A204.1 (cell line): ENCODE data around the gene RPRD1B.

Experiments
- FAIRE-seq: peaks from 2 replicates; lab custom pipeline; 2012; peaks lifted over from hg19 to GRCh38; lab: Jason Lieb, UNC

RPRD1B gene

DNA sequence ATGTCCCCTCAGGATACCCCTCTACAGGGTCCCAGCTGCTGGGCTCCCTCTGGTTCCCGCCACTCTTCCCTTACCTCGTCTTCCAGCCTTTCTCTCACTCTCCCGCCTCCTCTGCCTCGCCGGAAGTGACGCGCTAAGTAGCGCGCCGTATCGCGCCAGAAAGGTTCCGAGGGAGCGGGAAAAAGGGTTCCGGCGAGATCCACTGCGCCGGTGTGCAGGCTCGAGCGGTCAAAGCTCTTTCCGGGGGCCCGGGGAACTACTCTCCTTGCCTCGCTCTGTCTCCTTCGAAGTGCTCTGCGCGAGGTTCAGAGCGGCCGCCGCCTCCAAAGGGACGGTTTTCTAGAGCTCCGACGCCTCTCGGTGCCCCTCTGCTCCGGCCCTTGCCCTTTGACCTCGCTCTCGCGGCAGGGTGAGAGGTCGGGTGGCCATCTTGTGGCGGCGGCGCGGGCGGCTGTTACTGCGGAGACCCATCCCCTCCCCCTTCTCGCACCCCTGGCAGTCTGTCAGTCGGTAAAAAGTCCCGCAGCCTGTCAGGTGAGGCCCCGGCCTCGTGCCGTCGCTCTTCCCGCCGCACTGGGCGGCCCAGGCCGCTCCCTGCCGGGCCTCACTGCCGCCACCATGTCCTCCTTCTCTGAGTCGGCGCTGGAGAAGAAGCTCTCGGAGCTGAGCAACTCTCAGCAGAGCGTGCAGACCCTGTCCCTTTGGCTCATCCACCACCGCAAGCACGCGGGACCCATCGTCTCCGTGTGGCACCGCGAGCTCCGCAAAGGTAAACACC is at the start of gene RPRD1B, which contains the start of gene TTI1:
TSS of gene RPRD1B (plus strand) at position 417 of the 778 bp plus-strand sequence. CDS start at position 619, 202 bp downstream.
TSS of gene TTI1 (minus strand) at position 127 of the 778 bp plus-strand sequence. CDS start 19,640 bp downstream, outside the sequence.
- FAIRE-seq = no peak

- no peak for FAIRE-seq
Measured at GRCh38 chr20:37984018-37984785, 49.3 kb upstream of the RPRD1B start.

DNA sequence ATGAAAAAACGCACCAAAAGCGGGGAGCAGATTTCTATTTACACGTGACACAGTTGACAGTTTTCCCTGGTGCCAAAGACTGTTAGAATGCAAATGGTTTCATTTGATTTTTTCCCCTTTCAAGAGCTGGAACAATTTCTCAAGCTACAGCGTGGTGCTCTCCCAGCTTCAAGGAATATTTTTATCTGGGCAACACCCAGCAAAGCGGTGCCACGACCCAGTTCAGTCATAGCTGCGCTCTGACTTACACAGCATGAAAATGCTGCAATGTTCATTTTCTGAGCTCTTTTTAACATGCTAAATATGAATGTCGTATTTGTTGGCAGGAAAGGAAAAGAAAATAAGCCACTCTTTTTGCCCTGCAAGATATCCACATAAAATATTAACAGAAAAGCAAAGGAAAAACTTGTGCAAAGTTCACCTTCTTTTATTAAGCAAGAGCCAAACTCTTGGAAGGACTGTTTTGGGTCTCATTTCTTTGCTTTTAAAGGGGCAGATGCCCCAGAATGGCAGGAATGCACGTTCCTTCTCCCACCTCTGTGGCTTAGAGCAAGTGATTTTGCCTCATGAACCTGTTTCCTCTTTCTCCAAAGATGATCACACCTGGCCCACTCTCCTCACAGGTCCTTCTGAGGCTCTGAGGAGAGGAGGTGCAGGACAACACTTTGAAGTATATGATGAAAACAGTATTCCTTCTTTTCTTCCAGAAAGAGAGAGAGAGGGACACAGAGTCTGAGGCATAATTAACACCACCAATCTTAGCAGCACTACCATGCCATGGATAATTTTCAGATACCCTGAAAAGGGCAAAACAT is 47.3 kb upstream of the RPRD1B start:
- no peak for FAIRE-seq

DNA sequence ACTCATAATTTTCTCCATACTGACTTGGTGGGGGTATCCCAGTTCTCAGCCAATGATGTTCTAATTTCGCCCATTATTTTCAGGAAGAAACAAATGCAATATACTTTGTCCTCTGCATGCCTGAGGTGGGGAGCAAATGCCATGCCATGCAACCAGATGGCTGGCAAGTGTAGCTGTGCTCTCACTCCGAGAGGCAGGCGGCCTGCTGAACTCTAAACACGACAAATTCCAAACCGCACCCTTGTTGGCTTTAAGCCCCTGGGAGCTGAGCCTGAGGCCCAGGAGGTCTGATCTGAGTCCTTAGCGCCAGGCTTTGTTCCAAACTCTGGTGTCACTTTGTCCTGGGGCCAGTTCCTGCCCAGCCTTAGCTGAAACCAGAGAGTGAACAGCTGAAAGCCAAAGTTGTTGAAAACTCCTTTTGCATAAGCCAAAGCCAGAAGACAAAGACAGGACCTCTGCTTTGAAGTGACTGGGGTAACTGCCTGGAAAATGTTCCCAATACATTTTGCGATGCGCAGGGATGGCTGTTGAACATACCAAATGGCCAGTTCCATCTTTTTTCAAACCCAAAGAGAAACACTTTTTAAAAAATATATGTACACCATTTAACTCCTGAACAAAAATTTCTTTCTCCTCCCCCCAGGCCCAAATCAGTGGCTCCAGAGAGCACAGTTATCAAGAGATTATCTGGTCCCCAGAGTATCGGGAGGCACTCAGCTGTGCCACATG is 46.5 kb upstream of the RPRD1B start:
- FAIRE-seq = no peak

GRCh38 chr20:37987602-37988290 is 45.8 kb upstream of the RPRD1B start:
- FAIRE-seq = no peak

DNA sequence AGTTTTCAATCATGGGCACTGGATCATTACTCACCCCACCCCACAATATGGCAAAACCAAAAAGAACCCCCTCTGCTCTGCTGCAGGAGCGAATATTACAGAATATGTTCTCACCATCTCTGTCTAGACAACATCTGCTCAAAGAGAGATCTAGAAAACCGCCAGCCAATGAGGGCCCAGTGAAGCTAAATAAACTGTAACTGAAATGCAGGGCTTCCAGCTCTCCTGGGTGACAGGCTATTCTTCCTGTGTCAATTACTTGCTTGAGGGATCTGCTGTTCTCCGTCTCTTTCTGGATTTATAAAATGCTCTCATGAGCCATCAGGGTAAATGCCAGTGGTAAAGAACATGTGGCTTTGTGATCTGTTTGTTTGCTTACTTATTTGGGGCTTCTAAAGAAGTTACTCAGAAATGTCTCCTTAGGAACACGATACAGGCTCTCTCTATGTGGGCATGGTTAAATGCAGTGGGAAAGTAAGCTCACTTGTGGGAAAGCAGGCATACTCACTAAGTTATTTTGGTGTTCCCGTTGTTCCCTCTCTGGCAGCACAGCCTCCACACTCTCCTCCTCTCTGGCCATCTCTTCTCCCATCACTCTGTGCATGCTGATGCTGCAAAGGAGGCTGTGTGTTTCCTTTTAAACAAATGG is 45.1 kb upstream of the RPRD1B start:
- FAIRE-seq = no peak

DNA sequence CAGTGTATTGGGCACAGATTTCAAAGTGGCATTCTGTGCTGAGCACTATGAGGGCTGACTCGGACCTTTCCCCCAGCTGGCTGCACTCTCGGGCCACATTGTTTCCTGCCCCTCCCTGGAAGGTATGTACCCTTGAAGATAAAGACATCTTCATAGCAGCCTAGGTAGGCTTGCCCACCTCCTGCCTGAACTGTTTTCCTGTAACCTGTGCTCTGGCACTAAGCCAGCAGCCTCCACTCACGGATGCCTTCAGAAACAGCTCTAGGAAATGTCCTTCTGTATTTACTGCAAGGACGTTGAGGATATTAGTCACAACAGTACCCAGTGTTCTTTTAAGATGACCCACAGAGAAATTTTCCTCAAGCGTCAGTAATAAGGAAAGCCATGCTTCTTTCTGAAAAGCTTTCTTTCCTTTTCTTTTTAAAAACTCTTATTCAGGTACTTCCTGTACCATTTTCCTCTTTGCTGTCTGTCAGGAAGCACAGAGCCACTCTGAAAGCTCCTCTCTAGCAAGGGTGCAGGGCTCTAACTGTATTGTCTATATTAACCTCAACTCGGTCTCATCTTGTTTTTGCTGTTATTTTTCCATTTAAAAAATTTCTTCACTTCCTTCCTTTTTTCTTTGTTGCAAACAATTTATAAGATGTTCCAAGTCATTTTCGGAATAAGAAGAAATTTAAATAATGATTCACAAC is 43.8 kb upstream of the RPRD1B start:
- FAIRE-seq = no peak

DNA sequence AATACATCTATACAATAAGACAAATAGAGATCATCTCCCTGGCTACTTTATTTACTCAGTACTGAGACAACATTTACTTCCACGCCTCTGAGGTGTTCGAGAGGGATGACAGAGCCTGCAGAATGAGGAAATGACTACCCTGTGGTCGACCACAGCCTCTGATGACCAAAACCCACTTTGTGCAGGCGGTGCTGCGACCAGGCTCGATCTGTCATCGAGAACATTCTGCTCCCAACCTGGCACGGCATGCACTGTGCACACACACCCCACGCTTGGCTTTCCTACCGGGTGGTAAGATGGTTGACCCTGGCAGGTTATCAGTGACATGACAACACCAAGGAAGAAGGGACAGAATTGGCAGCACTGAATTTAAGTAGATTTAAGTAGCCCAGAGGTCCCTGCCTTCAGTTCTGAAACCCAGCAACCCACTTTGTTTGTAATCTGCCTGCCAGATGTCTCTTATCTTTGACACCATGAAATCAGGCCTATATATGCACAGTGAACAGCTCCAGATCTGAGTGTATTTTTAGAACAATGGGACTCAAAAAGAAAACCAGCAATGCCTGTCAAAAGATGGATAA is 42.9 kb upstream of the RPRD1B start:
- no peak for FAIRE-seq

GRCh38 chr20:37991157-37991866 is 42.2 kb upstream of the RPRD1B start:
- FAIRE-seq = no peak

DNA sequence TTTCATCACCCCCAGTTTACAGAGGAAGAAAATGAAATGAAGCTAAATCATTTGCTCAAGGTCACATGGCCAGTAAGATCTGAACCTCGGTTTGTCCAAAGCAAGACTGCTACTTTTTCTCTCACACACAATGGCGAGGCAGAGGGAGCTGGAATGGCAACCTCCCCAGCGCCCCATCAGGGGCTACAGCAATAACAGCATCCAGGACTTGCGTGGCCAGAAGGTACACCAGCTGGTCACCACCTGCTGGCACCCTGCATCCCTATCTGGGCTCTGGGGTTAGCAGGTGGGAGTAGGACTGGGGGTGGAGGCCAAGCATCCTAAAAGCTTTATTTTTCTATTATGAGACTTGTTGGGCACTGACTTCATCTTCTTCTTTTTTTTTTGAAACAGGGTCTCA is 41.6 kb upstream of the RPRD1B start:
- FAIRE-seq = no peak

DNA sequence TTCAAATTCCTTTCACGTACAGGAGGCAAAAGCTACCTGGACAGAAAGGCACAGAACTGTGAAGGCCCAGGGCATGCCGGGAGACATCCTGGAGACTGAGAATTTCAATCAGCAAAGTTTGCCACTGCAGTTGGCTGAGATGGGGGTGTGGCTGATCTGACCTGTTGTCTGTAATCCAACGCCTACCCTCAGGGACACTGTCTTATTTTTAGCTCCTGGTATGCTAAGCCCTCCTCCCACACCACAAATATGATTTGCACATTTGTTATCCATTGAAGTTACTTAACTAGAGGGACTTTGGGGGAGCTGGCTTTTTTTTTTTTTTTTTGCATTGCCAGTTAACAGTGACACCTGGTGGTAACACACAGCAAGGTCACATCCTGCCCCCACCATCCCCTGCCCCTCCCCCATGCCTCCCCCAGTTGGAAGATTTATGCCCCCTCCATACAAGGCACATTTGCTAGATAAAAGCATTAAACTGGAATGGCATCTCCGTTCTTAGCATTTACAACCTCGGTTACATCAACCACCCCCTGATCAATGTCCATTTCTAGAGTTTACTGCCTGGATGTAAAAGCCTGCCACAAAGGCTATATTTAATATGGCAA is 40.6 kb upstream of the RPRD1B start:
- FAIRE-seq = no peak

- FAIRE-seq = no peak
Measured at GRCh38 chr20:37994512-37994911, 39.0 kb upstream of the RPRD1B start.

DNA sequence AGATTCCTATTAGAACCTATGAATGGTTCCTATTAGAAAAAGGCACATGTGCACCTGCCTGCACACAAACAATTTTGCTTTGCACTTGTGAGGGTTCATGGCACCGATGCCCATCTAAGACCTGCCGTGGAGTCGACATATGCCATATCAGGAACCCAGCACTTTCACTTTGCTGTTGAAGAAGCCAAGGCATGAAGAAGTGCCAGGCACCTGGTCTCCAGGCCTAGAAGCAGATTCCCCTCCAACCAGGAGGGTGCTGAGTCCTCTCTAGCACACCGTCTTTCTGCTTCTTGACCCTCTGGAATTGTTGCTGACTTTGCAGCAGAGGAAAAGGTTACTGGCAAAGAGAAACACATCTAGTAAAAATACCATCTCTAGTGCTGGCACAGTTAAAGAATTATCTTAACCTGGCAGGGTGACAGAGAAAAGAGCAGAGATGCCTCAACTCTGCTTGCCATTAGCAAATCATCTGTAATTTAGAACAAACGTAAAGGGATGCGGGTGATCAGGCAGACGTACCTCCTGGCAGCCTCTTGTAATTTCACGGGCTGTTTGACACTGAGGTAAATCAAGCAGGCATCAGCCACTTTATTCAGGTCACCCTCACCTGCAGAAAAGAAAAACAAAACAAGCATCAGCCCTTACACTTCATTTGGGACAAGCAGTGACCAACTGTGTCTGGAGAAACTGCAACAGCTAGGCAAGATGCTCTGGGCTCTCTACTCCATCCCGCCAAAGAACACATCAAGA is 37.5 kb upstream of the RPRD1B start:
- no peak for FAIRE-seq

DNA sequence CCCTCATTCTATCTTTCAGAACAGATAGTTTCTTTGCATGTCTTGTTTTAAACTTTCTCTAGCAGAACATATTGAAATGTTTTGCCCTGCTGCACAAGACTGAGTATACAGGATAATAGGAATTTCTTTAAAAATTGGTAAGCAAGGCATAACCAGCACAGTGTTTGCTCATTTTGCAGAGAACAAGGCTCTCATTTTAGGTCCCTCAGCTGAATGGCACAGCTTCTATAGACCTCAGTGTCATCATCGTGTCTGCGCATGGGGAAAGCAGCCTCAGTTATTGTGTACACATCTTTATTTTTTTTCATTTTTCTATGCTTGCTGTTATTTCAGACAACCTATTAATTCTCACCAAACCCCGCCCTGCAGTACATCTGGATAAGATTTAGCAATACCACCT is 36.0 kb upstream of the RPRD1B start:
- FAIRE-seq = no peak

- no peak for FAIRE-seq
Measured at GRCh38 chr20:37999526-38000263, 33.9 kb upstream of the RPRD1B start.

GRCh38 chr20:38000293-38000692 is 33.3 kb upstream of the RPRD1B start:
- no peak for FAIRE-seq

DNA sequence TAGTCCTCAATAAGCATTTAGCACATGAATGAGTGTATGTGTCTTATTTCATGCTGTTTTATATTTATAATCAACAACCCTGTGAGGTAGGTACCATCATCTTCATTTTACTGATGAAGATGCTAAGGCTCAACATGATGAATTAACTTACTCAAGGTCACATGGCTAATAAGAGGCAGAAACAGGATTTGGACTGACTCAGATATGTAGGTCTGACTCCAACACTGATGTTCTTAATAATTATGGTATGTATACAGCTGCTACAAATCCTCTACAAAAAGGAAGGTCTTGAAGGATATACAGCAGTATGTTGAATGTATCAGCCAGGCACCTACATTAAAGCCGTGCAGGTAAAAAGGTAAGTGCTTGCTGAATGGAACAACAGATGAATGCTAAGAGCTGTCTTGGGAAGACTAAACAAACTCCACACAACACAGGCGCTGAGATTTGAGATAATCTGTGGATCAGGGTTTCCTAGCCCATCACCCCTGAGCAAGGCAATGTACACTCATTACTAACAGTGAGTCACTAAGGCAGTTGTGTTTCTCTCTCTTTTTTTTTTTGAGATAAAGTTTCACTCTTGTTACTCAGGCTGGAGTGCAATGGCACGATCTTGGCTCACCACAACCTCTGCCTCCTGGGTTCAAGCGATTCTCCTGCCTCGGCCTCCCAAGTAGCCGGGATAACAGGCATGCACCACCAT is 32.2 kb upstream of the RPRD1B start:
- FAIRE-seq = no peak
